Astrocyte (in vitro differentiated cells and primary cell): ENCODE results near the gene CKS1B. TPM values are rescaled to one million over a fixed set of nuclear protein-coding genes. Genes with fewer than 3 reads are reported as not detected.

ENCODE experiments used
- DNase-seq: peaks from one replicate; pipeline ENCODE4 v3.0.0-alpha.2; 2010; ENCODE audit warnings: low read depth
- FAIRE-seq: peaks from 2 replicates; lab custom pipeline; 2011; peaks lifted over from hg19 to GRCh38; lab: Jason Lieb, UNC
- H2AFZ ChIP-seq: 2 replicates; pipeline ENCODE4 v1.6.0; 2012; ENCODE audit warnings: low read depth, low read length, inconsistent platforms
- H3K27ac ChIP-seq: 2 replicates; pipeline ENCODE4 v1.5.1; 2011; ENCODE audit warnings: low read depth, low read length, inconsistent platforms
- H3K27me3 ChIP-seq: 2 replicates; pipeline ENCODE4 v1.6.0; 2011; ENCODE audit warnings: low read length, inconsistent platforms; ENCODE audit not compliant: insufficient read depth
- H3K36me3 ChIP-seq: 2 replicates; pipeline ENCODE4 v1.5.1; 2011; ENCODE audit warnings: low read length, inconsistent platforms; ENCODE audit not compliant: insufficient read depth
- H3K4me1 ChIP-seq: 2 replicates; pipeline ENCODE4 v1.5.1; 2011; ENCODE audit warnings: low read length, inconsistent platforms; ENCODE audit not compliant: insufficient read depth
- H3K4me2 ChIP-seq: 2 replicates; pipeline ENCODE4 v1.6.0; 2012; ENCODE audit warnings: low read length, inconsistent platforms
- H3K4me3 ChIP-seq: 2 replicates; pipeline ENCODE4 v1.5.1; 2011; ENCODE audit warnings: low read depth, mild to moderate bottlenecking, low read length, inconsistent platforms; ENCODE audit not compliant: insufficient read depth
- H3K79me2 ChIP-seq: 2 replicates; pipeline ENCODE4 v1.6.0; 2012; ENCODE audit warnings: mild to moderate bottlenecking, low read length, inconsistent platforms; ENCODE audit not compliant: insufficient read depth
- H3K9ac ChIP-seq: 2 replicates; pipeline ENCODE4 v1.6.0; 2012; ENCODE audit warnings: mild to moderate bottlenecking, low read length, inconsistent platforms
- H3K9me3 ChIP-seq: 2 replicates; pipeline ENCODE4 v1.5.1; 2012; ENCODE audit warnings: low read depth, mild to moderate bottlenecking, low read length, inconsistent platforms; ENCODE audit not compliant: insufficient read depth
- H4K20me1 ChIP-seq: 2 replicates; pipeline ENCODE4 v1.6.0; 2012; ENCODE audit warnings: low read length, inconsistent platforms; ENCODE audit not compliant: insufficient read depth
- H3K27ac Mint-ChIP-seq: one replicate; pipeline ENCODE4 v1.8.0; 2021; ENCODE audit warnings: mild to moderate bottlenecking, mixed read lengths; ENCODE audit not compliant: unreplicated experiment
- H3K27me3 Mint-ChIP-seq: one replicate; pipeline ENCODE4 v1.8.0; 2021; ENCODE audit warnings: low read depth, mixed read lengths; ENCODE audit not compliant: unreplicated experiment
- H3K36me3 Mint-ChIP-seq: one replicate; pipeline ENCODE4 v1.8.0; 2021; ENCODE audit warnings: low read depth, mixed read lengths; ENCODE audit not compliant: unreplicated experiment
- H3K4me1 Mint-ChIP-seq: one replicate; pipeline ENCODE4 v1.8.0; 2021; ENCODE audit warnings: low read depth, mixed read lengths; ENCODE audit not compliant: unreplicated experiment
- H3K4me3 Mint-ChIP-seq: one replicate; pipeline ENCODE4 v1.8.0; 2021; ENCODE audit warnings: mild to moderate bottlenecking, moderate library complexity, mixed read lengths; ENCODE audit not compliant: unreplicated experiment
- H3K9me3 Mint-ChIP-seq: one replicate; pipeline ENCODE4 v1.8.0; 2021; ENCODE audit warnings: mild to moderate bottlenecking, mixed read lengths; ENCODE audit not compliant: unreplicated experiment
- CTCF ChIP-seq: IDR thresholded peaks from 2 replicates; pipeline ENCODE4 v1.5.1; 2011; ENCODE audit warnings: low read depth, mild to moderate bottlenecking, inconsistent platforms, low read length, moderate library complexity; ENCODE audit not compliant: insufficient read depth
- EZH2 ChIP-seq: IDR thresholded peaks from 2 replicates; pipeline ENCODE4 v1.6.1; 2012; ENCODE audit warnings: mild to moderate bottlenecking, low read length, inconsistent platforms; ENCODE audit not compliant: insufficient read depth
- total RNA-seq: library from RNA; stranded (reverse); gene quantifications from 2 replicates; pipeline ENCODE4 v1.2.1, GENCODE V29; 2021

CKS1B gene
- total RNA-seq, 1 donor from 2014 or later: 37.9 TPM

GRCh38 chr1:154926201-154926600 lies 48.3 kb upstream of the CKS1B start:
- DNase-seq: no peak

GRCh38 chr1:154931940-154932487 lies 42.5 kb upstream of the CKS1B start:
- FAIRE-seq: no peak

More at GRCh38 chr1:154926201-154926600, 48.3 kb upstream of the CKS1B start:
- peaks cover 42% of the 10 kb centered on the region for H3K36me3 Mint-ChIP-seq
- peaks cover 5% of the 10 kb centered on the region for H3K9me3 Mint-ChIP-seq
- H3K4me1 Mint-ChIP-seq: peaks cover 2% of the 10 kb centered on the region
- no peaks in the 10 kb centered on the region for H3K27me3 Mint-ChIP-seq
- no peak overlapping the region for H3K27ac ChIP-seq
- no peak overlapping the region for H3K4me2 ChIP-seq
- no peaks in the 10 kb centered on the region for H3K79me2 ChIP-seq
- H3K4me1 ChIP-seq: no peaks in the 10 kb centered on the region
- H3K36me3 ChIP-seq: no peaks in the 10 kb centered on the region
- no peak overlapping the region for H3K27ac Mint-ChIP-seq
- H3K4me3 Mint-ChIP-seq: no peak overlapping the region
- TF ChIP-seq CTCF (no peak), EZH2 (no peak)
- H3K27me3 ChIP-seq: no peaks in the 10 kb centered on the region
- no peak overlapping the region for H3K9ac ChIP-seq
- H3K4me3 ChIP-seq: no peak overlapping the region
- no peaks in the 10 kb centered on the region for H3K9me3 ChIP-seq
- no peak for FAIRE-seq
- H4K20me1 ChIP-seq: peaks cover 3% of the 10 kb centered on the region
- H2AFZ ChIP-seq: no peak overlapping the region

More at GRCh38 chr1:154931940-154932487, 42.5 kb upstream of the CKS1B start:
- Histone ChIP-seq H3K9me3 (no peaks in the 10 kb centered on the region), H3K79me2 (peaks cover 4% of the 10 kb centered on the region), H3K4me3 (no peak overlapping the region), H3K4me2 (no peak overlapping the region), H4K20me1 (peaks cover under 1% of the 10 kb centered on the region), H3K4me1 (peaks cover 13% of the 10 kb centered on the region), H3K27me3 (no peaks in the 10 kb centered on the region), H3K36me3 (no peaks in the 10 kb centered on the region), H3K27ac (no peak overlapping the region), H3K9ac (no peak overlapping the region), H2AFZ (no peak overlapping the region)
- Mint-ChIP-seq H3K36me3 (peaks cover 15% of the 10 kb centered on the region), H3K27ac (no peak overlapping the region), H3K27me3 (no peaks in the 10 kb centered on the region), H3K9me3 (peaks cover 3% of the 10 kb centered on the region), H3K4me1 (peaks cover 5% of the 10 kb centered on the region), H3K4me3 (no peak overlapping the region)
- DNase-seq: no peak
- TF ChIP-seq EZH2 (no peak), CTCF (no peak)
